Endometrium (tissue), 2 donors: ENCODE data around the gene DOCK10.

ENCODE experiments used
- FAIRE-seq: peaks from 2 replicates; lab custom pipeline; 2012; peaks lifted over from hg19 to GRCh38; lab: Jason Lieb, UNC
- donor health status: control.
- donor health status: control.

The DOCK10 gene

GRCh38 chr2:225041207-225041850 lies 939 bp downstream of the DOCK10 start:
- no peak for FAIRE-seq

GRCh38 chr2:225040856-225041206 lies 1.4 kb downstream of the DOCK10 start:
- FAIRE-seq: no peak

- FAIRE-seq: no peak
These were observed 2.1 kb downstream of the DOCK10 start for GRCh38 chr2:225040142-225040541.

- FAIRE-seq: no peak
These were observed 4.1 kb downstream of the DOCK10 start for GRCh38 chr2:225038231-225038523.

GRCh38 chr2:225037415-225038230 lies 4.6 kb downstream of the DOCK10 start:
- FAIRE-seq: peak; percentile 100

- no peak for FAIRE-seq
These were observed 5.8 kb downstream of the DOCK10 start for GRCh38 chr2:225036431-225036830.

- peak; percentile 94 for FAIRE-seq
These were observed 8.6 kb downstream of the DOCK10 start for GRCh38 chr2:225033440-225034318.

GRCh38 chr2:225032246-225032645 lies 10.0 kb downstream of the DOCK10 start:
- FAIRE-seq: no peak

- FAIRE-seq: no peak
These were observed 10.7 kb downstream of the DOCK10 start for GRCh38 chr2:225031599-225031998.

GRCh38 chr2:225030893-225031292 lies 11.4 kb downstream of the DOCK10 start:
- FAIRE-seq: no peak

GRCh38 chr2:225030203-225030602 lies 12.1 kb downstream of the DOCK10 start:
- peak; percentile 82 for FAIRE-seq

GRCh38 chr2:225028572-225028971 lies 13.7 kb downstream of the DOCK10 start:
- no peak for FAIRE-seq

GRCh38 chr2:225027061-225027762 lies 15.1 kb downstream of the DOCK10 start:
- no peak for FAIRE-seq

- FAIRE-seq: no peak
These were observed 16.2 kb downstream of the DOCK10 start for GRCh38 chr2:225025917-225026571.

GRCh38 chr2:225022188-225022587 lies 20.1 kb downstream of the DOCK10 start:
- FAIRE-seq: no peak

GRCh38 chr2:225020168-225020849 lies 22.0 kb downstream of the DOCK10 start:
- no peak for FAIRE-seq

GRCh38 chr2:225019105-225019504 lies 23.2 kb downstream of the DOCK10 start:
- no peak for FAIRE-seq

- FAIRE-seq: no peak
These were observed 24.6 kb downstream of the DOCK10 start for GRCh38 chr2:225017713-225018112.

- no peak for FAIRE-seq
These were observed 25.1 kb downstream of the DOCK10 start for GRCh38 chr2:225017098-225017685.

- FAIRE-seq: no peak
These were observed 28.6 kb downstream of the DOCK10 start for GRCh38 chr2:225013425-225014365.
